Endothelial cell of umbilical vein (primary cell): ENCODE data around the gene PRUNE2. TPM values are rescaled to one million over a fixed set of nuclear protein-coding genes. Genes with fewer than 3 reads are reported as not detected.

Experiments used
- BruUV-seq: library from RNA; stranded (reverse); fragments of 400-500 nt; replicated peaks from 2 replicates; lab custom pipeline; 2021; lab: Mats Ljungman, UMichigan
- CTCF ChIA-PET: fragments of 300-600, 350-600 bp; sonication (Branson Sonifier 250); formaldehyde crosslinking; loops from one replicate; lab custom pipeline; 2021; ENCODE audit warnings: antibody characterized with exemption, inconsistent platforms; lab: Charles Lee
- POLR2A ChIA-PET: fragments of 300-600, 350-600 bp; sonication (Branson Sonifier 250); formaldehyde crosslinking; loops from one replicate; lab custom pipeline; 2021; ENCODE audit warnings: antibody characterized with exemption, inconsistent platforms; lab: Charles Lee
- DNase-seq: peaks from one replicate; pipeline ENCODE4 v3.0.0-alpha.2; 2011; ENCODE audit warnings: low read depth, low spot score
- FAIRE-seq: peaks from 2 replicates; lab custom pipeline; 2011; peaks lifted over from hg19 to GRCh38; lab: Jason Lieb, UNC
- H2AFZ ChIP-seq: 2 replicates; pipeline ENCODE4 v1.6.0; 2012; ENCODE audit warnings: low read depth, low read length, control low read depth, inconsistent platforms
- H3K27ac ChIP-seq: 2 replicates; pipeline ENCODE4 v1.5.1; 2011; ENCODE audit warnings: low read depth, mild to moderate bottlenecking, control low read depth, low read length, moderate library complexity; ENCODE audit not compliant: insufficient read depth
- H3K27me3 ChIP-seq, 2 experiments: 2 replicates each; pipeline versions ENCODE4 v1.6.0 to v1.6.1; 2011; ENCODE audit warnings: low read length in 2 of 2, mixed read lengths in 1 of 2; ENCODE audit not compliant: control insufficient read depth in 2 of 2, insufficient read depth in 2 of 2
- H3K36me3 ChIP-seq, 2 experiments: 2 replicates in 1 of 2; 3 replicates in 1 of 2; pipeline ENCODE4 v1.5.1; 2011; ENCODE audit warnings: low read length in 2 of 2, mild to moderate bottlenecking in 1 of 2, moderate library complexity in 1 of 2; ENCODE audit not compliant: control insufficient read depth in 2 of 2, insufficient read depth in 2 of 2; ENCODE audit errors: extremely low read depth in 1 of 2
- H3K4me1 ChIP-seq: 3 replicates; pipeline ENCODE4 v1.5.1; 2011; ENCODE audit warnings: mild to moderate bottlenecking, low read length; ENCODE audit not compliant: control insufficient read depth, insufficient read depth; ENCODE audit errors: extremely low read depth
- H3K4me2 ChIP-seq: 2 replicates; pipeline ENCODE4 v1.6.1; 2011; ENCODE audit warnings: low read length, control low read depth, mixed read lengths; ENCODE audit not compliant: insufficient read depth
- H3K4me3 ChIP-seq, 3 experiments: fragments of 200-600 bp in 1 of 3; sonication (generic), shearing (Covaris generic) in 1 of 3; replicated peaks in 1 of 3; 2 replicates each; pipeline ENCODE4 v1.5.1; 2011 to 2016; ENCODE audit warnings: control low read depth in 3 of 3, low read length in 3 of 3, mild to moderate bottlenecking in 2 of 3, inconsistent platforms in 1 of 3, low read depth in 1 of 3, moderate library complexity in 1 of 3; ENCODE audit not compliant: insufficient read depth in 1 of 3
- H3K79me2 ChIP-seq: 2 replicates; pipeline ENCODE4 v1.6.0; 2012; ENCODE audit warnings: low read length, inconsistent platforms; ENCODE audit not compliant: control insufficient read depth, insufficient read depth
- H3K9ac ChIP-seq: replicated peaks from 2 replicates; pipeline ENCODE3; 2011; ENCODE audit warnings: low read length, control low read depth; ENCODE audit not compliant: insufficient read depth; ENCODE audit errors: extremely low read depth
- H3K9me1 ChIP-seq: replicated peaks from 3 replicates; pipeline ENCODE4 v1.6.0; 2011; ENCODE audit warnings: mild to moderate bottlenecking, low read length; ENCODE audit not compliant: control insufficient read depth, insufficient read depth; ENCODE audit errors: extremely low read depth
- H3K9me3 ChIP-seq: replicated peaks from 2 replicates; pipeline ENCODE4 v1.5.1; 2012; ENCODE audit warnings: low read length, inconsistent platforms; ENCODE audit not compliant: control insufficient read depth, insufficient read depth
- H4K20me1 ChIP-seq: replicated peaks from 2 replicates; pipeline ENCODE3; 2011; ENCODE audit warnings: mild to moderate bottlenecking, low read length; ENCODE audit not compliant: control insufficient read depth, insufficient read depth; ENCODE audit errors: extremely low read depth
- EZH2 ChIP-seq: IDR thresholded peaks from 2 replicates; pipeline ENCODE4 v1.6.1; 2012; ENCODE audit warnings: borderline replicate concordance, low read depth, mild to moderate bottlenecking, moderate library complexity, low read length, inconsistent platforms; ENCODE audit not compliant: severe bottlenecking
- FOS ChIP-seq: IDR thresholded peaks from 2 replicates; pipeline ENCODE4 v1.6.1; 2011; ENCODE audit warnings: mild to moderate bottlenecking, low read length, moderate library complexity, borderline replicate concordance; ENCODE audit not compliant: insufficient read depth
- GATA2 ChIP-seq: IDR thresholded peaks from 2 replicates; pipeline ENCODE4 v1.7.0; 2011; ENCODE audit warnings: low read depth, mild to moderate bottlenecking, moderate library complexity, mixed read lengths, low read length; ENCODE audit not compliant: insufficient read length, insufficient read depth
- JUN ChIP-seq: IDR thresholded peaks from 2 replicates; pipeline ENCODE4 v1.6.1; 2011; ENCODE audit warnings: borderline replicate concordance, low read depth; ENCODE audit not compliant: insufficient read length, insufficient read depth
- MYC ChIP-seq: IDR thresholded peaks from one replicate; pipeline ENCODE4 v1.6.1; 2011; ENCODE audit warnings: mild to moderate bottlenecking, low read depth, low read length
- POLR2A ChIP-seq: IDR thresholded peaks from 2 replicates; pipeline ENCODE4 v1.6.1; 2012; ENCODE audit warnings: low read depth, mild to moderate bottlenecking, control low read depth, low read length
- POLR2AphosphoS5 ChIP-seq: IDR thresholded peaks from 2 replicates; pipeline ENCODE4 v1.6.1; 2012; ENCODE audit warnings: low read depth, mild to moderate bottlenecking, control low read depth, low read length, moderate library complexity; ENCODE audit not compliant: insufficient read depth
- dilution Hi-C: fragments of 300-500 bp; cut with MboI; formaldehyde crosslinking; loops from one replicate; pipeline ENCODE4 v1.15.0; 2019; ENCODE audit warnings: low sequenced_read_pairs; ENCODE audit not compliant: extremely low pct_ligation_motif_present
- intact Hi-C: fragments of 100-400 bp; cut with micrococcal nuclease; formaldehyde crosslinking; loops from one replicate; pipeline ENCODE4 v1.10.0; 2022
- polyA plus RNA-seq, 4 experiments: library from polyadenylated mRNA; depleted of rRNA in 3 of 4; stranded (reverse) in 3 of 4; unstranded in 1 of 4; fragments of >200 nt; gene quantifications; 2 replicates each; pipeline versions ENCODE4 v1.2.1 to v1.2.3, GENCODE V29; 2011 to 2012; ENCODE audit warnings: missing spikeins in 1 of 4
- total RNA-seq: library from RNA; stranded (reverse); gene quantifications from 2 replicates; pipeline ENCODE4 v1.2.3, GENCODE V29; 2021
- TF ChIP-seq, protein P1 (sequence below), 2 donors: IDR thresholded peaks; 1 replicate in 1 of 2; 2 replicates in 1 of 2; pipeline ENCODE4 v1.5.1; 2011; ENCODE audit warnings: low read length in 2 of 2, mild to moderate bottlenecking in 2 of 2, moderate library complexity in 2 of 2, control low read depth in 1 of 2, inconsistent platforms in 1 of 2, low read depth in 1 of 2; ENCODE audit not compliant: insufficient read depth in 1 of 2; ENCODE audit errors: extremely low read depth in 1 of 2
- TF ChIP-seq, protein P2 (sequence below): IDR thresholded peaks from 2 replicates; pipeline ENCODE4 v1.6.1; 2011; ENCODE audit not compliant: insufficient read depth, insufficient read length

Gene PRUNE2
- total and polyA plus RNA-seq, 2 donors (not counting 3 experiments of a cell fraction or from before 2014, with no cell fraction given) = 15.8 to 21.7 TPM

DNA sequence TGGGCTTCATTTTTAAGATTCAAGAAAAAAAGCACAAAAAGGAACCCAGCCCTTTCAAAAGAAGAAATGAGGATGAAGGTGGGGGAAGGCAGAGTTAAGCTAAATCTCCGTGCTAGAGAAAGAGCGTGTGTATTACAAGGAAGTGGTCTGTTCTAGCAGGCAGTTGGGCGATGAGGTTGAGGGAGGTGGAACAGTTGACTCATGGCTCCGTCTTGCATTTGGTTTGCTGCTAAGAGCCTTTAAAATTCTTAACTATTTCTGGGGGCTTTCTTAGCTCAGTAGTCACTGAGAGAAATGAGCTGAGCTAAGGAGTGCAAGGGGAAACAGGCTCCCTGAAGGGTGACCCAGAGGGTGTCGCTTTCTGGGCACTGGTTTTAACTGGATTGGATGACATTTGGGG lies 329.6 kb downstream of the PRUNE2 start:
- no peaks in the 10 kb centered on the region for H3K9me1 ChIP-seq
- dilution Hi-C loops = no loop called here
- no peaks in the 10 kb centered on the region for H3K36me3 ChIP-seq
- no peak overlapping the region for H3K4me3 ChIP-seq
- no peaks in the 10 kb centered on the region for H3K27me3 ChIP-seq
- no peak overlapping the region for H3K4me2 ChIP-seq
- intact Hi-C loops = no loop called here
- H3K27ac ChIP-seq = no peak overlapping the region
- no peak for FAIRE-seq
- no peak overlapping the region for H2AFZ ChIP-seq
- POLR2A ChIA-PET = no interaction called here
- no peak for DNase-seq
- H3K4me1 ChIP-seq = peaks cover 2% of the 10 kb centered on the region
- no peaks in the 10 kb centered on the region for H3K9me3 ChIP-seq
- CTCF ChIA-PET = interaction anchor here (1.4 kb wide), 1 partner anchor 82 kb away, joined by 4 read pairs; no protein-coding TSS in a partner anchor
- no TSS peak for BruUV-seq
- no peaks in the 10 kb centered on the region for H4K20me1 ChIP-seq
- no peak overlapping the region for H3K9ac ChIP-seq
- no peaks in the 10 kb centered on the region for H3K79me2 ChIP-seq
- TF ChIP-seq, protein P1, sequence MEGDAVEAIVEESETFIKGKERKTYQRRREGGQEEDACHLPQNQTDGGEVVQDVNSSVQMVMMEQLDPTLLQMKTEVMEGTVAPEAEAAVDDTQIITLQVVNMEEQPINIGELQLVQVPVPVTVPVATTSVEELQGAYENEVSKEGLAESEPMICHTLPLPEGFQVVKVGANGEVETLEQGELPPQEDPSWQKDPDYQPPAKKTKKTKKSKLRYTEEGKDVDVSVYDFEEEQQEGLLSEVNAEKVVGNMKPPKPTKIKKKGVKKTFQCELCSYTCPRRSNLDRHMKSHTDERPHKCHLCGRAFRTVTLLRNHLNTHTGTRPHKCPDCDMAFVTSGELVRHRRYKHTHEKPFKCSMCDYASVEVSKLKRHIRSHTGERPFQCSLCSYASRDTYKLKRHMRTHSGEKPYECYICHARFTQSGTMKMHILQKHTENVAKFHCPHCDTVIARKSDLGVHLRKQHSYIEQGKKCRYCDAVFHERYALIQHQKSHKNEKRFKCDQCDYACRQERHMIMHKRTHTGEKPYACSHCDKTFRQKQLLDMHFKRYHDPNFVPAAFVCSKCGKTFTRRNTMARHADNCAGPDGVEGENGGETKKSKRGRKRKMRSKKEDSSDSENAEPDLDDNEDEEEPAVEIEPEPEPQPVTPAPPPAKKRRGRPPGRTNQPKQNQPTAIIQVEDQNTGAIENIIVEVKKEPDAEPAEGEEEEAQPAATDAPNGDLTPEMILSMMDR (IDR thresholded peaks at IDR 0.05; ENCODE audit: extremely low read depth in 1 of 2, insufficient read depth in 1 of 2, low read depth in 1 of 2, low read length in 2 of 2) = no peak
- TF ChIP-seq POLR2AphosphoS5 = no peak
- TF ChIP-seq, protein P2, sequence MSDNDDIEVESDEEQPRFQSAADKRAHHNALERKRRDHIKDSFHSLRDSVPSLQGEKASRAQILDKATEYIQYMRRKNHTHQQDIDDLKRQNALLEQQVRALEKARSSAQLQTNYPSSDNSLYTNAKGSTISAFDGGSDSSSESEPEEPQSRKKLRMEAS = no peak
- no peak for TF ChIP-seq MYC

DNA sequence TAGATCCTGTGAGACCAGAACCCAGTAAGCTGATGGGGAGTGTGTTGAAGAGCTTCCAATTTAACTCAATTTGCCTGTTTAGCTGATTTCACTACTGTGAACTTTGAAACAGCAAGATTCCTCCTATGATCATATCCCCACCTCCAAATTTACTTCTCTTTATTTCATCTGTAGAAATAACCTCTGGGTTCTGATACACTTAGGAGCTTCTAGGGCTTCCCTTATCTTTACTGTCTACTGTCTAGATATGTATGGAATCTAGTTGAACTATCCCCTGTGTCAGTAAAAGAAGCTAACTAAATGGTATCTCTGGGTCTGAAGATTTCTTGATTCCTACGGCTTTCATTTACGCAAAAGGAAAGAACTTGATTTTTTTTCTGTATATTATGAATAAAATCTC lies 330.2 kb downstream of the PRUNE2 start:
- no peaks in the 10 kb centered on the region for H3K9me3 ChIP-seq
- H3K9ac ChIP-seq = no peak overlapping the region
- BruUV-seq = no TSS peak
- intact Hi-C loops = no loop called here
- no peaks in the 10 kb centered on the region for H3K27me3 ChIP-seq
- ChIA-PET POLR2A (no interaction called here), CTCF (interaction anchor here (1.2 to 1.4 kb wide), 2 partner anchors 17 to 83 kb away, joined by 4 to 5 read pairs; no protein-coding TSS in a partner anchor)
- H2AFZ ChIP-seq = no peak overlapping the region
- H3K4me3 ChIP-seq = no peak overlapping the region
- dilution Hi-C loops = no loop called here
- no peaks in the 10 kb centered on the region for H3K9me1 ChIP-seq
- no peak overlapping the region for H3K27ac ChIP-seq
- peaks cover 2% of the 10 kb centered on the region for H3K4me1 ChIP-seq
- TF ChIP-seq EZH2 (no peak), GATA2 (no peak), POLR2A (no peak), FOS (no peak), MYC (no peak), POLR2AphosphoS5 (no peak), JUN (no peak)
- TF ChIP-seq, protein P1 (IDR thresholded peaks at IDR 0.05; ENCODE audit: extremely low read depth in 1 of 2, insufficient read depth in 1 of 2, low read depth in 1 of 2, low read length in 2 of 2) = no peak
- TF ChIP-seq, protein P2 = no peak
- no peaks in the 10 kb centered on the region for H3K36me3 ChIP-seq
- H3K79me2 ChIP-seq = no peaks in the 10 kb centered on the region
- H4K20me1 ChIP-seq = no peaks in the 10 kb centered on the region
- no peak for FAIRE-seq
- DNase-seq = no peak
- H3K4me2 ChIP-seq = no peak overlapping the region
